IMR-90 (cell line): ENCODE data around the gene TSHB. TPM values are rescaled to one million over a fixed set of nuclear protein-coding genes. Genes with fewer than 3 reads are reported as not detected.

Experiments
- ATAC-seq: fragments of 200-7000 bp; cut with Tn5 transposase; 2 replicates; pipeline ENCODE4 v1.9.1; 2020; ENCODE audit warnings: low read depth, mild to moderate bottlenecking, moderate library complexity
- BruUV-seq: library from RNA; stranded (reverse); fragments of 400-500 nt; replicated peaks from 2 replicates; lab custom pipeline; 2021; lab: Mats Ljungman, UMichigan
- CTCF ChIA-PET: fragments of 300-600 bp; formaldehyde crosslinking; extraction: SDS; loops from one replicate; lab custom pipeline; 2021; ENCODE audit warnings: antibody characterized with exemption; lab: Yijun Ruan, JAX
- POLR2A ChIA-PET: fragments of 300-600 bp; sonication (Branson Sonifier 250); formaldehyde crosslinking; loops from one replicate; lab custom pipeline; 2022; ENCODE audit warnings: antibody characterized with exemption; ENCODE audit not compliant: unreplicated experiment; lab: Charles Lee
- DNase-seq: peaks from one replicate; pipeline ENCODE4 v3.0.0; 2013
- H2AFZ ChIP-seq: replicated peaks from 2 replicates; pipeline ENCODE3; 2013; ENCODE audit warnings: low read length, mild to moderate bottlenecking; ENCODE audit not compliant: poor library complexity
- H2AK5ac ChIP-seq: 2 replicates; pipeline ENCODE4 v1.6.1; 2013; ENCODE audit warnings: low read depth, low read length, inconsistent platforms
- H2AK9ac ChIP-seq: replicated peaks from 2 replicates; pipeline ENCODE3; 2013; ENCODE audit warnings: mild to moderate bottlenecking, low read depth, low read length, moderate library complexity; ENCODE audit not compliant: poor library complexity
- H2BK120ac ChIP-seq: 2 replicates; pipeline ENCODE4 v1.6.1; 2013; ENCODE audit warnings: low read depth, low read length, inconsistent platforms
- H2BK15ac ChIP-seq: 3 replicates; pipeline ENCODE4 v1.6.1; 2013; ENCODE audit warnings: low read depth, low read length, inconsistent platforms
- H2BK20ac ChIP-seq: 2 replicates; pipeline ENCODE4 v1.6.1; 2013; ENCODE audit warnings: low read depth, mild to moderate bottlenecking, inconsistent platforms, low read length, moderate library complexity
- H2BK5ac ChIP-seq: 2 replicates; pipeline ENCODE4 v1.6.1; 2013; ENCODE audit warnings: mild to moderate bottlenecking, low read depth, low read length, inconsistent platforms; ENCODE audit not compliant: poor library complexity, severe bottlenecking
- H3K14ac ChIP-seq: replicated peaks from 2 replicates; pipeline ENCODE4 v1.6.1; 2013; ENCODE audit warnings: low read depth, low read length, inconsistent platforms
- H3K18ac ChIP-seq: 2 replicates; pipeline ENCODE4 v1.6.1; 2013; ENCODE audit warnings: low read depth, low read length, control low read depth
- H3K23ac ChIP-seq: 2 replicates; pipeline ENCODE4 v1.6.1; 2013; ENCODE audit warnings: low read depth, low read length, inconsistent platforms
- H3K27ac ChIP-seq: 2 replicates; pipeline ENCODE4 v1.5.1; 2013; ENCODE audit warnings: mild to moderate bottlenecking, control low read depth, low read length; ENCODE audit not compliant: insufficient read depth
- H3K27me3 ChIP-seq: 2 replicates; pipeline ENCODE4 v1.6.1; 2013; ENCODE audit warnings: low read length; ENCODE audit not compliant: control insufficient read depth, insufficient read depth
- H3K36me3 ChIP-seq: 2 replicates; pipeline ENCODE4 v1.6.1; 2013; ENCODE audit warnings: low read length, mixed read lengths; ENCODE audit not compliant: control insufficient read depth, insufficient read depth
- H3K4ac ChIP-seq: 2 replicates; pipeline ENCODE4 v1.6.1; 2013; ENCODE audit warnings: low read depth, low read length, inconsistent platforms
- H3K4me1 ChIP-seq: 2 replicates; pipeline ENCODE4 v1.6.1; 2013; ENCODE audit warnings: low read length, mixed read lengths; ENCODE audit not compliant: control insufficient read depth, insufficient read depth
- H3K4me2 ChIP-seq: 2 replicates; pipeline ENCODE4 v1.6.1; 2013; ENCODE audit warnings: low read depth, mild to moderate bottlenecking, control low read depth, low read length, moderate library complexity
- H3K4me3 ChIP-seq: 2 replicates; pipeline ENCODE4 v1.5.1; 2013; ENCODE audit warnings: low read depth, mild to moderate bottlenecking, control low read depth, low read length, moderate library complexity; ENCODE audit not compliant: insufficient read depth
- H3K56ac ChIP-seq: 2 replicates; pipeline ENCODE4 v1.6.1; 2013; ENCODE audit warnings: low read length, inconsistent platforms; ENCODE audit not compliant: insufficient read depth; ENCODE audit errors: extremely low read depth
- H3K79me1 ChIP-seq, 2 experiments: 2 replicates each; pipeline ENCODE4 v1.6.1; 2013; ENCODE audit warnings: low read length in 2 of 2, inconsistent platforms in 1 of 2, low read depth in 1 of 2
- H3K9ac ChIP-seq: 2 replicates; pipeline ENCODE4 v1.6.1; 2013; ENCODE audit warnings: low read depth, low read length, control low read depth
- H3K9me1 ChIP-seq: 2 replicates; pipeline ENCODE4 v1.6.1; 2013; ENCODE audit warnings: low read length, inconsistent platforms; ENCODE audit not compliant: insufficient read depth
- H3K9me3 ChIP-seq: 2 replicates; pipeline ENCODE4 v1.6.1; 2013; ENCODE audit warnings: low read length; ENCODE audit not compliant: control insufficient read depth, insufficient read depth
- H4K20me1 ChIP-seq: 2 replicates; pipeline ENCODE4 v1.6.1; 2013; ENCODE audit warnings: low read length, inconsistent platforms; ENCODE audit not compliant: insufficient read depth
- H4K5ac ChIP-seq: 2 replicates; pipeline ENCODE4 v1.6.1; 2013; ENCODE audit warnings: mild to moderate bottlenecking, low read depth, low read length, control low read depth
- H4K8ac ChIP-seq, 2 experiments: 2 replicates each; pipeline ENCODE4 v1.6.1; 2013; ENCODE audit warnings: low read depth in 2 of 2, low read length in 2 of 2, control low read depth in 1 of 2, inconsistent platforms in 1 of 2
- H4K91ac ChIP-seq: 2 replicates; pipeline ENCODE4 v1.6.1; 2013; ENCODE audit warnings: low read depth, low read length, inconsistent platforms; ENCODE audit not compliant: insufficient read depth
- CEBPB ChIP-seq: IDR thresholded peaks from 2 replicates; pipeline ENCODE4 v1.6.1; 2012; ENCODE audit warnings: low read depth, low read length, improper control_type of control experiment
- CTCF ChIP-seq: conservative IDR thresholded peaks from 2 replicates; pipeline ENCODE4 v1.5.1; 2012; ENCODE audit warnings: mild to moderate bottlenecking, low read depth, low read length, improper control_type of control experiment
- ELK1 ChIP-seq: fragments of 150-350 bp; IDR thresholded peaks from 2 replicates; pipeline ENCODE4 v1.6.1; 2016; ENCODE audit warnings: low read depth, mild to moderate bottlenecking, low read length, moderate library complexity, borderline replicate concordance
- POLR2A ChIP-seq: IDR thresholded peaks from 2 replicates; pipeline ENCODE4 v1.6.1; 2012; ENCODE audit warnings: mild to moderate bottlenecking, low read depth, low read length
- dilution Hi-C: fragments of 300-500 bp; cut with HindIII; formaldehyde crosslinking; loops from one replicate; pipeline ENCODE4 v1.14.3; 2018; ENCODE audit warnings: low sequenced_read_pairs; ENCODE audit not compliant: unreplicated experiment
- in situ Hi-C: fragments of 300-500 bp; cut with MboI; formaldehyde crosslinking; loops from 3 replicates; pipeline ENCODE4 v1.14.3; 2019; ENCODE audit warnings: low sequenced_read_pairs, inconsistent platforms, mixed read lengths
- intact Hi-C: fragments of 100-400 bp; cut with micrococcal nuclease; formaldehyde crosslinking; loops from 2 replicates; pipeline ENCODE4 v1.10.0; 2022
- polyA plus RNA-seq, 3 experiments: library from polyadenylated mRNA; depleted of rRNA; stranded (reverse); fragments of >200 nt; gene quantifications; 2 replicates each; pipeline ENCODE4 v1.2.3, GENCODE V29; 2012; ENCODE audit warnings: low replicate concordance in 1 of 3
- total RNA-seq: library from RNA; depleted of rRNA; stranded (reverse); fragments of >200 nt; gene quantifications from 2 replicates; pipeline ENCODE4 v1.2.3, GENCODE V29; 2012

TSHB gene
- total and polyA plus RNA-seq, 2 of the 4 experiments (the other 2 are of a cell fraction) = not detected

GRCh38 chr1:115041654-115042053 is 12.0 kb downstream of the TSHB start:
- intact Hi-C loops (loop anchor here (2.0 kb wide), 1 partner anchor 63 kb away; no protein-coding TSS in a partner anchor), in situ Hi-C loops (no loop called here), dilution Hi-C loops (no loop called here)
- Histone ChIP-seq H3K36me3 (no peaks in the 10 kb centered on the region), H3K9ac (no peak overlapping the region), H2AFZ (no peak overlapping the region), H2BK5ac (no peak overlapping the region), H3K27ac (no peak overlapping the region), H3K56ac (no peak overlapping the region), H3K79me1 (no peaks in the 10 kb centered on the region), H3K23ac (no peak overlapping the region), H3K4me1 (peaks cover 1% of the 10 kb centered on the region; the same call in 1 of the 2 replicates), H3K27me3 (no peaks in the 10 kb centered on the region; the same call in 1 of the 2 replicates), H3K9me3 (no peaks in the 10 kb centered on the region), H2BK120ac (no peak overlapping the region), H3K4ac (no peak overlapping the region), H3K4me2 (no peak overlapping the region), H3K18ac (no peak overlapping the region), H2BK15ac (no peak overlapping the region), H3K14ac (no peak overlapping the region), H4K8ac (no peak overlapping the region), H4K5ac (no peak overlapping the region), H4K20me1 (no peaks in the 10 kb centered on the region), H4K91ac (no peak overlapping the region), H2AK5ac (no peak overlapping the region), H2BK20ac (no peak overlapping the region), H3K9me1 (no peaks in the 10 kb centered on the region), H3K4me3 (no peak overlapping the region), H2AK9ac (no peak overlapping the region)
- DNase-seq = no peak
- no peak for TF ChIP-seq CEBPB
- TF ChIP-seq ELK1 = no peak
- peak; percentile 23; the same call in 1 of the 2 replicates for TF ChIP-seq CTCF
- no peak for TF ChIP-seq POLR2A
- ChIA-PET CTCF (interaction anchor here (1.5 kb wide), 1 partner anchor 11 kb away, joined by 7 read pairs; no protein-coding TSS in a partner anchor), POLR2A (no interaction called here)
- 0 out of 2 replicates have a peak, but pooled peaks have one; percentile 27 for ATAC-seq
- BruUV-seq = no TSS peak
